Thoracic aorta (tissue), 2 donors: ENCODE data around the gene NAV2. TPM values are rescaled to one million over a fixed set of nuclear protein-coding genes. Genes with fewer than 3 reads are reported as not detected.
A peak's percentile ranks its signal among the peaks of the same experiment; 100 is the strongest.

ENCODE experiments used
- ATAC-seq: fragments of 150-250 bp; one replicate; pipeline ENCODE4 v1.8.0; 2017; ENCODE audit warnings: low read depth; ENCODE audit not compliant: insufficient number of reproducible peaks, low FRiP score
- DNase-seq: peaks from one replicate; pipeline ENCODE4 v3.0.0-alpha.2; 2020; ENCODE audit warnings: low spot score
- H3K27ac ChIP-seq, 2 donors: fragments of 200-600 bp; sonication (generic); 1 replicate in 1 of 2; 2 replicates in 1 of 2; pipeline ENCODE4 v1.5.1; 2016; ENCODE audit warnings: mild to moderate bottlenecking in 2 of 2, moderate library complexity in 2 of 2
- H3K27me3 ChIP-seq: fragments of 200-600 bp; sonication (generic); replicated peaks from 2 replicates; pipeline ENCODE4 v1.6.0; 2016; ENCODE audit warnings: mild to moderate bottlenecking; ENCODE audit not compliant: insufficient read depth
- H3K36me3 ChIP-seq: fragments of 200-600 bp; sonication (generic); one replicate; pipeline ENCODE4 v1.5.1; 2016
- H3K4me1 ChIP-seq, 2 donors: fragments of 200-600 bp; sonication (generic); 1 replicate in 1 of 2; 2 replicates in 1 of 2; pipeline versions ENCODE4 v1.5.1 to v1.6.0; 2016; ENCODE audit warnings: low read depth in 2 of 2, mild to moderate bottlenecking in 1 of 2; ENCODE audit not compliant: control insufficient read depth in 1 of 2
- H3K4me3 ChIP-seq: fragments of 200-600 bp; sonication (generic); 2 replicates; pipeline ENCODE4 v1.5.1; 2016; ENCODE audit warnings: mild to moderate bottlenecking
- H3K9me3 ChIP-seq: fragments of 200-600 bp; sonication (generic); 2 replicates; pipeline ENCODE4 v1.5.1; 2016
- total RNA-seq, 2 donors: library from RNA; depleted of rRNA; stranded (reverse); fragments of >200 nt; gene quantifications; one replicate each; pipeline versions ENCODE4 v1.1.0 to v1.2.3, GENCODE V29; 2016
- TF ChIP-seq, protein P1 (sequence below): fragments of 200-600 bp; sonication (generic); IDR thresholded peaks from one replicate; pipeline ENCODE4 v1.5.1; 2019; ENCODE audit warnings: antibody characterized with exemption

NAV2 gene
- total RNA-seq, 2 donors from 2014 or later = 125 to 230 TPM

DNA sequence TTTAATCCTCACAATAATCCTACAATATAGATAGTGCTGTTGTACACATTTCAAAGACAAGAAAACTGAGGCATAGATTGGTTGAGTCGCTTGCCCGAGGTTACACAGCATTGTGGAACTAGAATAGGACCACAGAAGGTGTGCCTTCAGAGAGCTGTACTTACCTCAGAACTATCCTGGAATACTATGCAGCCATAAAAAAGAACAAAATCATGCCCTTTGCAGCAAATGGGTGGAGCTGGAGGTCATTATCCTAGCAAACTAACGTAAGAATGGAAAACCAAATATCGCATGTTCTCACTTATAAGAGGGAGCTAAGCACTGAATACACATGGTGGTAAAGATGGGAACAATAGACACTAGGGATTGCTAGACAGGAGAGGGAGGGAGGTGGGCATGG, 15.7 kb upstream of the NAV2 start:
- Histone ChIP-seq H3K27ac (no peak overlapping the region), H3K4me1 (peaks cover 3 to 61% of the 10 kb centered on the region in 2 donors)

DNA sequence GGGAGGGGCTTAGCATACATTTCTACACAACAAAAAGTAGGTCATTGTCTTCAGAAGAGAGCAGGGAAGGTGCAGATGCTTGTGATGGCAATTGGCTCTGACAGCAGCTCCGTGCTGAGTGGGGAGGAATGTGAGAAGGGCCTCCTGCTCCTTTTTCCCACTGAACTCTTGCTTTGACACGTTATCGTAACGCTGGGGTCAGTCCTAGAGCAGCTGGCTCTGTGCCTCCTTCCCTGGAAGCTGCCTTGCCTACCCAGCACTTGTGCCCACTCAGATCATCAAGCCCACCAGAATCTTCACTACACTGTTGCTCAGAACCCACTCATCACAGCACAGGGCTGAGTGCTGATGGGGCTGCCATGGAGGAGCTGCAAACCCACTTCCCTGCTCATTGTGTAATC, 14.9 kb upstream of the NAV2 start:
- TF ChIP-seq, protein P1, sequence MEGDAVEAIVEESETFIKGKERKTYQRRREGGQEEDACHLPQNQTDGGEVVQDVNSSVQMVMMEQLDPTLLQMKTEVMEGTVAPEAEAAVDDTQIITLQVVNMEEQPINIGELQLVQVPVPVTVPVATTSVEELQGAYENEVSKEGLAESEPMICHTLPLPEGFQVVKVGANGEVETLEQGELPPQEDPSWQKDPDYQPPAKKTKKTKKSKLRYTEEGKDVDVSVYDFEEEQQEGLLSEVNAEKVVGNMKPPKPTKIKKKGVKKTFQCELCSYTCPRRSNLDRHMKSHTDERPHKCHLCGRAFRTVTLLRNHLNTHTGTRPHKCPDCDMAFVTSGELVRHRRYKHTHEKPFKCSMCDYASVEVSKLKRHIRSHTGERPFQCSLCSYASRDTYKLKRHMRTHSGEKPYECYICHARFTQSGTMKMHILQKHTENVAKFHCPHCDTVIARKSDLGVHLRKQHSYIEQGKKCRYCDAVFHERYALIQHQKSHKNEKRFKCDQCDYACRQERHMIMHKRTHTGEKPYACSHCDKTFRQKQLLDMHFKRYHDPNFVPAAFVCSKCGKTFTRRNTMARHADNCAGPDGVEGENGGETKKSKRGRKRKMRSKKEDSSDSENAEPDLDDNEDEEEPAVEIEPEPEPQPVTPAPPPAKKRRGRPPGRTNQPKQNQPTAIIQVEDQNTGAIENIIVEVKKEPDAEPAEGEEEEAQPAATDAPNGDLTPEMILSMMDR = no peak
- Histone ChIP-seq H3K4me3 (no peak overlapping the region), H3K36me3 (no peaks in the 10 kb centered on the region), H3K27me3 (no peaks in the 10 kb centered on the region), H3K9me3 (no peaks in the 10 kb centered on the region), H3K27ac (peak overlapping the region; percentile 34), H3K4me1 (peaks cover 3 to 67% of the 10 kb centered on the region in 2 donors)
- DNase-seq (no peak), ATAC-seq (no peak)

More for the DNA sequence above, 15.7 kb upstream of the NAV2 start:
- no peaks in the 10 kb centered on the region for H3K9me3 ChIP-seq
- no peak overlapping the region for H3K4me3 ChIP-seq
- H3K27me3 ChIP-seq = no peaks in the 10 kb centered on the region
- ATAC-seq = no peak
- DNase-seq = no peak
- TF ChIP-seq, protein P1 = no peak
- H3K36me3 ChIP-seq = no peaks in the 10 kb centered on the region

DNA sequence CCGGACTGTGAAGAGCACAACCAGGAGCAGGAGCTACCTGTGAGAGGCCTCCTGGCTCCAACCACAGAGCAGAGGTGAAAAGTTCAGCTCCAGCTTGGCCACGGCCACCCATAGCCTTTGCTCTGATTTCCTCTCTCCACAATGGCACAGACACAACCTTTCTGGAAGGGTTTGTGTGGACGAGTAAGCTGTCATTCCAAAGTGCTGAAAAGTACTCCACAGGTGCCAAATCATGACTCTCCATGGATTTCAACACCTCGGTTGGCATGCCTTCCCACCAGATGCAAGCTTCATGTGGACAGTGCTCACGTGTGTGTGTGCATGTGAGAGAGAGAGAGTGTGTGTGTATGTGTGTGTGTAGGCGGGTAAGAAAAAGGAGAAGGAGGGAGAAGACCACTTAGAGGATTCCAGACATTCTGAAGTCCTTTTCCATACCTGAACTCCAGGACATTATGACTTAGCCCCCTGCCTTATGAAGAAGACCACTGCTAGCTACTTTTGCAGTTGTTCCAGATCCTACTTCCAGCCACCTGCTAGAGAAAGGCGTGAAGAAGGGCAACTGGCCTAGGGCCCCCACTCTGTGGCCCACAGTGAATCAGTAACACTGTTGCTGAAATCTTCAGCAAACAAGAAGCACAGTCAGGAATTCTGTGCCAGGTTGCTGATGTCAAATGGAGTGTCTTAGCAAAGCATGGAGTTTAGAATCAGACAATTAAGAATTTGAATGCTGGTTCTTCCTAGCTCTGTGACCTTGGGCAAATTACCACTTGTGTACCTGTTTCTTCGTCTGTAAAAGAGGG, 13.9 kb upstream of the NAV2 start:
- Histone ChIP-seq H3K27ac (peak overlapping the region in 1 of 2 donors; percentile 34), H3K36me3 (no peaks in the 10 kb centered on the region), H3K27me3 (no peaks in the 10 kb centered on the region), H3K4me1 (peaks cover 8 to 73% of the 10 kb centered on the region in 2 donors), H3K4me3 (no peak overlapping the region), H3K9me3 (no peaks in the 10 kb centered on the region)
- TF ChIP-seq, protein P1 = no peak
- no peak for ATAC-seq
- DNase-seq = no peak

DNA sequence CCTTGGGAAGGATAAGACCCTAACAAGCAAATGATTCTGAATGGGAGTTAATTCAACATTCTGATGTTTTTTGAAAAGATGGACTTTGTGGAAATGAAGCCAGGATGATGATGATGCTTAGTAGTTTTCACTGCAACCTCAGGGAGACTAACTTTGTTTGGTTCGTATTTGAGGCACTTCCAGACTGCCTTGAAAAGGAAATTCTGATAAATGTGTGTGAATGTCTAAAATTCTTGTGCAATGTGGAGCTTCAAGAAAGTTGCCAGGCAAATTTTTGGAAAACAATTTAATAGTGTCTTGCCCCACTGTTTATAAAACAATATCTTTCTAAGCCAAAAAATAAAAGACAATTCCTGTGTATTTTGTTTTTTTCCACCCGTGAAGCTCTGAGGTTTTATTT, 11.2 kb upstream of the NAV2 start:
- Histone ChIP-seq H3K27me3 (no peaks in the 10 kb centered on the region), H3K27ac (peak overlapping the region; percentile 56 to 61), H3K4me3 (no peak overlapping the region), H3K36me3 (no peaks in the 10 kb centered on the region), H3K4me1 (peaks cover 18 to 72% of the 10 kb centered on the region in 2 donors), H3K9me3 (no peaks in the 10 kb centered on the region)
- DNase-seq = no peak
- TF ChIP-seq, protein P1 = no peak
- no peak for ATAC-seq

DNA sequence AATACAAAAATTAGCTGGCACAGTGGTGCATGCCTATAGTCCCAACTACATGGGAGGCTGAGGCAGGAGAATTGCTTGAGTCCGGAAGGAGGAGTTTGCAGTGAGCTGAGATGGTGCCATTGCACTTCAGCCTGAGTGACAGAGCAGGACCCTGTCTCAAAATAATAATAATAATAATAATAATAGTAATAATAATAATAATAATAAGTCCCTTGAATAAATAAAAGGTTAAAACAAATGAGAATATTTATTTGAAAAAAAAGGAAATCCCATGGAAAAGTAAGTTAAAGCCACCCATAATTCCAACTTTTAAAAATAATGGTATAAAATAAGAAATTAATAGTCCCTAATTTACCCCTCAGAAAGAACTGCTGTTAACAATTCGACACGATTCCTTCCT, 10.0 kb upstream of the NAV2 start:
- Histone ChIP-seq H3K27me3 (no peaks in the 10 kb centered on the region), H3K9me3 (no peaks in the 10 kb centered on the region), H3K4me1 (peaks cover 18 to 62% of the 10 kb centered on the region in 2 donors), H3K4me3 (no peak overlapping the region), H3K27ac (peak overlapping the region in 1 of 2 donors; percentile 61), H3K36me3 (no peaks in the 10 kb centered on the region)
- DNase-seq = no peak
- TF ChIP-seq, protein P1 = no peak
- ATAC-seq = no peak
